NCI-H1930 (cell line): Measurements from ENCODE around the gene CPXM2.

Experiments used
- DNase-seq, 2 experiments: peaks; one replicate each; lab custom pipeline; 2025; lab: John Stamatoyannopoulos, UW

Gene CPXM2

GRCh38 chr10:123774132-123774742 is 117.4 kb downstream of the CPXM2 start:
- DNase-seq = no peak

- no peak for DNase-seq
Observed at GRCh38 chr10:123772645-123773508, 118.7 kb downstream of the CPXM2 start.

- no peak for DNase-seq
Observed at GRCh38 chr10:123771877-123772644, 119.5 kb downstream of the CPXM2 start.

GRCh38 chr10:123769647-123770046 is 122.0 kb downstream of the CPXM2 start:
- DNase-seq = no peak

- DNase-seq = no peak
Observed at GRCh38 chr10:123766761-123767160, 124.8 kb downstream of the CPXM2 start.

- DNase-seq = no peak
Observed at GRCh38 chr10:123766012-123766411, 125.6 kb downstream of the CPXM2 start.

GRCh38 chr10:123761666-123762230 is 129.9 kb downstream of the CPXM2 start:
- no peak for DNase-seq

GRCh38 chr10:123761038-123761428 is 130.6 kb downstream of the CPXM2 start:
- no peak for DNase-seq

- DNase-seq = no peak
Observed at GRCh38 chr10:123760356-123761037, 131.1 kb downstream of the CPXM2 start.

- no peak for DNase-seq
Observed at GRCh38 chr10:123759501-123760031, 132.0 kb downstream of the CPXM2 start.

- DNase-seq = no peak
Observed at GRCh38 chr10:123759041-123759440, 132.6 kb downstream of the CPXM2 start.

GRCh38 chr10:123757853-123758252 is 133.8 kb downstream of the CPXM2 start:
- DNase-seq = no peak

- DNase-seq = no peak
Observed at GRCh38 chr10:123755061-123755460, 136.5 kb downstream of the CPXM2 start.

GRCh38 chr10:123754123-123754522 is 137.5 kb downstream of the CPXM2 start:
- DNase-seq = no peak

GRCh38 chr10:123751342-123752134 is 140.1 kb downstream of the CPXM2 start:
- DNase-seq = no peak

GRCh38 chr10:123750901-123751300 is 140.7 kb downstream of the CPXM2 start:
- DNase-seq = no peak

GRCh38 chr10:123748711-123749110 is 142.9 kb downstream of the CPXM2 start:
- no peak for DNase-seq

GRCh38 chr10:123747426-123747825 is 144.2 kb downstream of the CPXM2 start:
- no peak for DNase-seq

GRCh38 chr10:123746942-123747341 is 144.7 kb downstream of the CPXM2 start:
- no peak for DNase-seq

- no peak for DNase-seq
Observed at GRCh38 chr10:123746520-123746919, 145.1 kb downstream of the CPXM2 start.

GRCh38 chr10:123746061-123746460 is 145.5 kb downstream of the CPXM2 start:
- no peak for DNase-seq
